ENCODE data around the gene KCNAB1.

DNA sequence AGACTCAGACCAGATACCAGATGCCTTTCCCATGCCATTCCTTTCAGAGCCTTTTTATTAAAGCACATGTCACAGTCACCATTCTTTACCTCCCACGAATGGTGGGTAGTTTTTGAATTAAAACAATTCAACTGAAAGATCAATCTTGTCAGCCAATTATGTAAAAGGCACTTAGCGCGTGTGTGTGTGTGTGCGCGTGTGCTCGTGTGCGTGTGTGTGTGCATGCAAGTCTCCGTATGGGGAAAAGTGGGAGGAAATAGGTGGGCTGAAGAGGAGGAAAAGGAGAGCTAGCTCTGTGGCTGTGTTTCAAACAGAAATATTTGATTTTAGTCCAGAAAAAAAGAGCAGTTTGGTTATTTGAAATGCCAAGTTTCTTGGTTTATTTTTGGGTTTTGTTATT lies 177.2 kb downstream of the KCNAB1 start:
- TF ChIP-seq EZH2 (IDR thresholded peaks at IDR 0.05; ENCODE audit: low read depth, low read length, severe bottlenecking) (no peak), FOSL1 (IDR thresholded peaks at IDR 0.05; ENCODE audit: insufficient read depth, low read depth, low read length) (no peak), EP300 (IDR thresholded peaks at IDR 0.05; ENCODE audit: borderline replicate concordance in 1 of 2, low read depth in 2 of 2, low read length in 2 of 2) (no peak)
- TF ChIP-seq, protein P1, sequence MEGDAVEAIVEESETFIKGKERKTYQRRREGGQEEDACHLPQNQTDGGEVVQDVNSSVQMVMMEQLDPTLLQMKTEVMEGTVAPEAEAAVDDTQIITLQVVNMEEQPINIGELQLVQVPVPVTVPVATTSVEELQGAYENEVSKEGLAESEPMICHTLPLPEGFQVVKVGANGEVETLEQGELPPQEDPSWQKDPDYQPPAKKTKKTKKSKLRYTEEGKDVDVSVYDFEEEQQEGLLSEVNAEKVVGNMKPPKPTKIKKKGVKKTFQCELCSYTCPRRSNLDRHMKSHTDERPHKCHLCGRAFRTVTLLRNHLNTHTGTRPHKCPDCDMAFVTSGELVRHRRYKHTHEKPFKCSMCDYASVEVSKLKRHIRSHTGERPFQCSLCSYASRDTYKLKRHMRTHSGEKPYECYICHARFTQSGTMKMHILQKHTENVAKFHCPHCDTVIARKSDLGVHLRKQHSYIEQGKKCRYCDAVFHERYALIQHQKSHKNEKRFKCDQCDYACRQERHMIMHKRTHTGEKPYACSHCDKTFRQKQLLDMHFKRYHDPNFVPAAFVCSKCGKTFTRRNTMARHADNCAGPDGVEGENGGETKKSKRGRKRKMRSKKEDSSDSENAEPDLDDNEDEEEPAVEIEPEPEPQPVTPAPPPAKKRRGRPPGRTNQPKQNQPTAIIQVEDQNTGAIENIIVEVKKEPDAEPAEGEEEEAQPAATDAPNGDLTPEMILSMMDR (IDR thresholded peaks at IDR 0.05; ENCODE audit: control extremely low read depth in 1 of 3, insufficient read depth in 1 of 3, low read depth in 1 of 3, low read length in 3 of 3), result no peak

All from H1 (cell line).